HEK293T (cell line): ENCODE measurements around the gene HIVEP3.

Experiments
- ARNT ChIP-seq: fragments of 450-650 bp; IDR thresholded peaks from 2 replicates; pipeline ENCODE4 v1.6.1; 2017; ENCODE audit warnings: mild to moderate bottlenecking
- BHLHE40 ChIP-seq: fragments of 450-650 bp; IDR thresholded peaks from 2 replicates; pipeline ENCODE4 v1.6.1; 2016; ENCODE audit warnings: mild to moderate bottlenecking, moderate library complexity, borderline replicate concordance
- CTBP1 ChIP-seq: fragments of 450-650 bp; IDR thresholded peaks from 2 replicates; pipeline ENCODE4 v1.6.1; 2016; ENCODE audit warnings: borderline replicate concordance
- ELF4 ChIP-seq: fragments of 450-650 bp; IDR thresholded peaks from 2 replicates; pipeline ENCODE4 v1.6.1; 2017; ENCODE audit warnings: antibody characterized with exemption
- FOXA1 ChIP-seq: fragments of 450-650 bp; IDR thresholded peaks from 2 replicates; pipeline ENCODE4 v1.6.1; 2016; ENCODE audit warnings: mild to moderate bottlenecking
- FOXK2 ChIP-seq: fragments of 450-650 bp; IDR thresholded peaks from 2 replicates; pipeline ENCODE4 v1.6.1; 2016; ENCODE audit warnings: mild to moderate bottlenecking
- FOXM1 ChIP-seq: fragments of 450-650 bp; IDR thresholded peaks from 2 replicates; pipeline ENCODE4 v1.6.1; 2017; ENCODE audit warnings: mild to moderate bottlenecking, borderline replicate concordance
- HDGF ChIP-seq: fragments of 450-650 bp; IDR thresholded peaks from 2 replicates; pipeline ENCODE4 v1.6.1; 2017; ENCODE audit warnings: antibody characterized with exemption, borderline replicate concordance
- L3MBTL2 ChIP-seq: fragments of 450-650 bp; conservative IDR thresholded peaks from 2 replicates; pipeline ENCODE4 v1.6.1; 2016; ENCODE audit warnings: mild to moderate bottlenecking
- NFRKB ChIP-seq: fragments of 450-650 bp; IDR thresholded peaks from 2 replicates; pipeline ENCODE4 v1.6.1; 2016; ENCODE audit warnings: mild to moderate bottlenecking, moderate library complexity
- SP1 ChIP-seq: fragments of 450-650 bp; IDR thresholded peaks from 2 replicates; pipeline ENCODE4 v1.6.1; 2017
- SUZ12 ChIP-seq: fragments of 450-650 bp; IDR thresholded peaks from 2 replicates; pipeline ENCODE4 v1.6.1; 2016; ENCODE audit warnings: mild to moderate bottlenecking
- ZNF384 ChIP-seq: fragments of 450-650 bp; IDR thresholded peaks from 2 replicates; pipeline ENCODE4 v1.6.1; 2016
- TF ChIP-seq, protein P1 (sequence below): fragments of 450-650 bp; IDR thresholded peaks from 2 replicates; pipeline ENCODE4 v1.6.1; 2016

DNA sequence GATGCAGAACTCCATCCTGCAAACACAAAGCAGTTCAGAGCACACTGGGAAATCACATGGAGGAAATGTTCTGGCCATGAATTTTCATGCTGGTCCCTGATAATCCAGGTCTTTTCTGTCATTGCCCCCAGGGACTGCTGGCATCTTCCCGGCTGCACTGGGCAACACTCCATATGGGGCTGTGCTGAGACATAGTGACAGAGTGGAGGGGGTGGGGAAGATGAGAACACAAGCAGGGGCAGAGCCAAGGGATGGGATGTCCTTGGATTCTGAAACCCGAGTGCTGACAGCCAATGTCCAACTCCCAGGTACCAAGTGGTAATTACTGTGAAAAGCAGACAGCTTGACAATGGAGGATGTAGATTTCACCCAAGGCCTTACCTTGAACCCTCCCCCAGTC, 185.7 kb downstream of the HIVEP3 start:
- TF ChIP-seq L3MBTL2 (no peak), SP1 (no peak), FOXM1 (no peak), ARNT (no peak), SUZ12 (no peak), NFRKB (no peak), HDGF (no peak), ZNF384 (no peak), ELF4 (no peak), BHLHE40 (no peak), FOXK2 (no peak), FOXA1 (no peak), CTBP1 (no peak)
- TF ChIP-seq, protein P1, sequence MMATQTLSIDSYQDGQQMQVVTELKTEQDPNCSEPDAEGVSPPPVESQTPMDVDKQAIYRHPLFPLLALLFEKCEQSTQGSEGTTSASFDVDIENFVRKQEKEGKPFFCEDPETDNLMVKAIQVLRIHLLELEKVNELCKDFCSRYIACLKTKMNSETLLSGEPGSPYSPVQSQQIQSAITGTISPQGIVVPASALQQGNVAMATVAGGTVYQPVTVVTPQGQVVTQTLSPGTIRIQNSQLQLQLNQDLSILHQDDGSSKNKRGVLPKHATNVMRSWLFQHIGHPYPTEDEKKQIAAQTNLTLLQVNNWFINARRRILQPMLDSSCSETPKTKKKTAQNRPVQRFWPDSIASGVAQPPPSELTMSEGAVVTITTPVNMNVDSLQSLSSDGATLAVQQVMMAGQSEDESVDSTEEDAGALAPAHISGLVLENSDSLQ, result no peak
